ENCODE data around the gene SPSB1. TPM values are rescaled to one million over a fixed set of nuclear protein-coding genes. Genes with fewer than 3 reads are reported as not detected.
A peak's percentile ranks its signal among the peaks of the same experiment; 100 is the strongest.

The SPSB1 gene
- total and polyA plus RNA-seq, 9 donors: 4.4 to 11.2 (median 9.1) TPM

DNA sequence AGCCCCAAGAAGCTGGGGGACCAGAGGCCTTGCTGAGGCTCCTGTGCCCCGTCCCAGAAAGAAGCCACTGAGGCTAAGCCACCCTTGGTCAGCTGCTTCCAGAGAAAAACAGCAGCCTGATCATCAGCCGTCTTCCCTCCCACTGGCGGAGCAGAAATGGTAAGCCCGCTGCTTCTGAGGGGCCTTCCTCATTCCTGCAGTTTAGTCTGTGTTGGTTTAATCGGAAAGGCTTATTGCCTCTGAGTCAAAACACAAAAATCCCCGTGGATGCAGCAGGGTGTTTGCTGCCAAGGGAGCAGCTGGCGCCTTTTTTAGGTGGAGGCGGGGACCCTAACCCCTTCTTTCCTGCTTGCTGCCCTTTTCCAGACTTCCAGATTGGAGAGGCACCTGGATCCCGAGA lies 33.9 kb downstream of the SPSB1 start:
- no peaks in the 10 kb centered on the region for H3K27me3 ChIP-seq (ENCODE audit: control insufficient read depth, insufficient read depth, low read length)
- peak; percentile 75 for DNase-seq
- no peaks in the 10 kb centered on the region for H3K9me3 ChIP-seq (replicated peaks; ENCODE audit: control insufficient read depth, low read depth, low read length)
- WGBS (ENCODE audit: insufficient coverage): 13% methylated on average over 4 of the region's 9 CpGs
- H3K4me3 ChIP-seq (ENCODE audit: low read length): no peak overlapping the region
- peak overlapping the region; percentile 80 for H3K27ac ChIP-seq (ENCODE audit: low read length)
- H3K36me3 ChIP-seq (ENCODE audit: control insufficient read depth, insufficient read depth, low read length): peaks cover 3% of the 10 kb centered on the region
- peaks cover 32% of the 10 kb centered on the region for H3K4me1 ChIP-seq (ENCODE audit: control insufficient read depth, insufficient read depth, low read length)

DNA sequence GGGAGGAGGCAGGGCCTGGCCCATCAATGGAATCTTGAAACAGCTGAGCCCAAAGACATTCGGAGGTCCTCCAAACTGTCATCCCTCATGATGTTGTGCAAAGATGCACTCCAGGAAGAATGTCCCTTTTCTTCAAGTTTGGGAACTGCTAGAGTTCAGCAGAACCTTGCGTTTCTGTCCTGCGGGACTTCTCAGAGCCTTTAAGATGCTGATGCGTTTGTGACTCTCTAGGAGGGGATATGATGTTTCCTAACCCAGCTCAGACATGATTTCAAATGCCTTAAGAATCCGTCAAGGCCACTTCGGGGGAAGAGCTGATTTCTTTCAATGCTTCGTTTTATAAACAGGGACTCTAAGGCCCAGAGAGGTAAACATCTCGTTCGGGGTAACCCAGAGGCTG lies 35.5 kb downstream of the SPSB1 start:
- no peak for DNase-seq
- Histone ChIP-seq H3K36me3 (ENCODE audit: control insufficient read depth, insufficient read depth, low read length) (peaks cover 3% of the 10 kb centered on the region), H3K27ac (ENCODE audit: low read length) (no peak overlapping the region), H3K4me1 (ENCODE audit: control insufficient read depth, insufficient read depth, low read length) (peaks cover 37% of the 10 kb centered on the region), H3K9me3 (replicated peaks; ENCODE audit: control insufficient read depth, low read depth, low read length) (no peaks in the 10 kb centered on the region), H3K4me3 (ENCODE audit: low read length) (no peak overlapping the region), H3K27me3 (ENCODE audit: control insufficient read depth, insufficient read depth, low read length) (no peaks in the 10 kb centered on the region)
- 84% methylated on average over 7 of the region's 9 CpGs for WGBS (ENCODE audit: insufficient coverage)

DNA sequence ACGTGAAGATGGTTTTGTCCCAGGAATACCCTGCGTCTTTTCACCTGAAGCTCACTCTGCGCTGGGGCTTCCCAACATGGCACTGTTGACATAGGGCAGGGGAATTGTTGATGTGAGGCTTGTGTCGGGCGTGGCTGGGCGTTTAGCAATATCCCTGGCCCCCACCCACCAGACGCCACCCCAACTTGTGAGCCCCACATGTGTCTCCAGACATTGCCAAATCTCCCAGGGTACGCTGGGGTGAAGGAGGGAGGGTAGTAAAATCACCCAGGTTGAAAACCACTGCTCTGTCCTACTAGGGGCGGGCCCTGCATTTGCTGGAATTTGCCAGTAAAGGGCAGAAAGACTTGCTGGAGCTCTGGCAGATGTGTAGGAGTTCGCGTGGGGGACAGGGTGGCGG lies 36.0 kb downstream of the SPSB1 start:
- WGBS (ENCODE audit: insufficient coverage): 90% methylated on average over 8 of the region's 12 CpGs
- H3K27me3 ChIP-seq (ENCODE audit: control insufficient read depth, insufficient read depth, low read length): no peaks in the 10 kb centered on the region
- no peak overlapping the region for H3K27ac ChIP-seq (ENCODE audit: low read length)
- no peak overlapping the region for H3K4me3 ChIP-seq (ENCODE audit: low read length)
- no peaks in the 10 kb centered on the region for H3K9me3 ChIP-seq (replicated peaks; ENCODE audit: control insufficient read depth, low read depth, low read length)
- H3K4me1 ChIP-seq (ENCODE audit: control insufficient read depth, insufficient read depth, low read length): peaks cover 37% of the 10 kb centered on the region
- DNase-seq: no peak
- peaks cover 3% of the 10 kb centered on the region for H3K36me3 ChIP-seq (ENCODE audit: control insufficient read depth, insufficient read depth, low read length)

DNA sequence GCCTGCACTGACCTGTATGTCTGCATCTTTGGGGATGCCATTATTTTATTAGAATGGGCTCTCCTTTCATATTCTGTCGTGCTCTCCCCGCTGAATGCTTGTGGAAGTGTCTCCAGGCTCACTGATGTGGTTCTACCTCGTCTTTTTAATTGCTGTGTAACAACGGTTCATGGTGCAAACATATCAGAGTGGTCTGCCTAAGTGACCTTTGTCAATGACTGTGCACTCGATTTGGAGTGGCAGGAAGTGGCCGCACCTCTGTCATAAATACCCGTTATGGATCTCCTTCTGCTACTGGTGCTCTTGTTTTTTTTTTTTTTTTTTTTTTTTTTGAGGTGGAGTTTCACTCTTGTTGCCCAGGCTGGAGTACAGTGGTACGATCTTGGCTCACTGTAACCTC lies 38.3 kb downstream of the SPSB1 start:
- Histone ChIP-seq H3K36me3 (ENCODE audit: control insufficient read depth, insufficient read depth, low read length) (no peaks in the 10 kb centered on the region), H3K27me3 (ENCODE audit: control insufficient read depth, insufficient read depth, low read length) (no peaks in the 10 kb centered on the region)
- 72% methylated on average over 6 of the region's 8 CpGs for WGBS (ENCODE audit: insufficient coverage)

DNA sequence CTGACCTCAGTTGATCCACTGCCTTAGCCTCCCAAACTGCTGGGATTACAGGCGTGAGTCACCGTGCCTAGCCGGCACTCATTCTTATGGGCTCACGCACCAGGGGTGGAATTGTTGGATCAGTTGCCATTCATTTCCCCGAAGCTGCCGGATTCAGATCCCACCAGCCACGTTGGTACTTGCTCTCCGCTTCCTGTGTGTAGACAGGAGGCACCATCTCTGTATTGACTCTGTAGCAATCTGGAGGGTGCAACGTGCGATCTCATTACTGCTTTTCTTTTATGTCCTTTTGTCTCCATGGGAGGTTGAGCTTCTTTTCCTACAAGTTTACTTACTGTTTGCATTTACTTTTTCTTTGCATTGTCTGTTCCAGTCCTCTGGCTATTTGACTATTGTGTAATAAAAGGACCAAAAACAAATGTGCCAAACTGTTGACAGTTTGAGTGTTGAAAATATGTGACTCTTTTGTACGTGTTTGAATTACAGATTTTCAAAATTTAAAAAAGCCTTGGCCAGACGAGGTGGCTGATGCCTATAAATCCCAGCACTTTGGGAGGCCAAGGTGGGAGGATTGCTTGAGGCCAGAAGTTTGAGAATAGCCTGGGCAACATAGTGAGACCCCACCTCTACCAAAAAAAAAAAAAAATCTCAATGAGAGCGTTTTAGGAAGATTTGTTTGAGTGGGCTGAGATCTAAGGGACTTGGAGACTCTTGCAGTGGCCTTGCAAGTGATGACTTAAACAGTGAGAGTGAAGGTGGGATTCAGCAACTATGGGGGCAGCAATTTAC lies 39.1 kb downstream of the SPSB1 start:
- no peak overlapping the region for H3K27ac ChIP-seq (ENCODE audit: low read length)
- 80% methylated on average over 4 of the region's 13 CpGs for WGBS (ENCODE audit: insufficient coverage)
- H3K4me3 ChIP-seq (ENCODE audit: low read length): no peak overlapping the region
- no peaks in the 10 kb centered on the region for H3K36me3 ChIP-seq (ENCODE audit: control insufficient read depth, insufficient read depth, low read length)
- H3K9me3 ChIP-seq (replicated peaks; ENCODE audit: control insufficient read depth, low read depth, low read length): no peaks in the 10 kb centered on the region
- no peaks in the 10 kb centered on the region for H3K27me3 ChIP-seq (ENCODE audit: control insufficient read depth, insufficient read depth, low read length)
- peaks cover 15% of the 10 kb centered on the region for H3K4me1 ChIP-seq (ENCODE audit: control insufficient read depth, insufficient read depth, low read length)
- no peak for DNase-seq

More for the DNA sequence above, 38.3 kb downstream of the SPSB1 start:
- Histone ChIP-seq H3K27ac (ENCODE audit: low read length) (no peak overlapping the region), H3K9me3 (replicated peaks; ENCODE audit: control insufficient read depth, low read depth, low read length) (no peaks in the 10 kb centered on the region), H3K4me3 (ENCODE audit: low read length) (no peak overlapping the region), H3K4me1 (ENCODE audit: control insufficient read depth, insufficient read depth, low read length) (peaks cover 22% of the 10 kb centered on the region)
- no peak for DNase-seq

DNA sequence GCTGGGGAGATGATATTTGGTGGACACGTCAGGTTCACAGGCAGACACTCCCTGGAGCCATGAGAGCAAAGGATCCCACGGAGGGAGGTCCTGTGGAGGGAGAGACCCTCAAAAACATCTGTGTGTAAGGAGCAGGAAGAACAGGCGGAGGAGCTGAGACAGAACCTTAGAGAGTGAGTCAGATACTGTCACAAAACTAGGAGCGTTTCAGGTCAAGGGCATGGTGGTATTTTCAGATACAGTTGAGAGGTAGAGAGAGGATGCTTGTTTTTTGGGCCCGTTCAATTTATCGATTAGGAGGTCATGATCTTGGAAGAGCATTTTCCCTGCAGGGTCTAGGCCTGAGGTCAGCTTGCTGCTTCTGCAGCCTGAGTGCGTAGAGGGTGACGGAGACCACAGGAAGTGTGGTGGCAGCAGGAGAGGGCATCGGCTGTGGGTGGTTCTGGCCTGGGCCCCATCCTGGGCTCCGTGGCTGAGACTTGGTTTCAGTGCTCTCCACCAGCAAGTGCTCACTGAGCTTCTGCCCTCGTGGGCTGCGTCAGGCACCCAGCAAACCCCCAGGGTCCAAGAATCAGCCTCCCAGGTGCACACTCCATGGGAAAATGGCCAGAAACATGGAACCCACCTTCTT lies 39.9 kb downstream of the SPSB1 start:
- H3K4me1 ChIP-seq (ENCODE audit: control insufficient read depth, insufficient read depth, low read length): peaks cover 15% of the 10 kb centered on the region
- no peaks in the 10 kb centered on the region for H3K36me3 ChIP-seq (ENCODE audit: control insufficient read depth, insufficient read depth, low read length)
- no peak for DNase-seq
- 81% methylated on average over 12 of the region's 12 CpGs for WGBS (ENCODE audit: insufficient coverage)
- H3K27ac ChIP-seq (ENCODE audit: low read length): no peak overlapping the region
- no peaks in the 10 kb centered on the region for H3K27me3 ChIP-seq (ENCODE audit: control insufficient read depth, insufficient read depth, low read length)
- no peak overlapping the region for H3K4me3 ChIP-seq (ENCODE audit: low read length)
- H3K9me3 ChIP-seq (replicated peaks; ENCODE audit: control insufficient read depth, low read depth, low read length): no peaks in the 10 kb centered on the region

DNA sequence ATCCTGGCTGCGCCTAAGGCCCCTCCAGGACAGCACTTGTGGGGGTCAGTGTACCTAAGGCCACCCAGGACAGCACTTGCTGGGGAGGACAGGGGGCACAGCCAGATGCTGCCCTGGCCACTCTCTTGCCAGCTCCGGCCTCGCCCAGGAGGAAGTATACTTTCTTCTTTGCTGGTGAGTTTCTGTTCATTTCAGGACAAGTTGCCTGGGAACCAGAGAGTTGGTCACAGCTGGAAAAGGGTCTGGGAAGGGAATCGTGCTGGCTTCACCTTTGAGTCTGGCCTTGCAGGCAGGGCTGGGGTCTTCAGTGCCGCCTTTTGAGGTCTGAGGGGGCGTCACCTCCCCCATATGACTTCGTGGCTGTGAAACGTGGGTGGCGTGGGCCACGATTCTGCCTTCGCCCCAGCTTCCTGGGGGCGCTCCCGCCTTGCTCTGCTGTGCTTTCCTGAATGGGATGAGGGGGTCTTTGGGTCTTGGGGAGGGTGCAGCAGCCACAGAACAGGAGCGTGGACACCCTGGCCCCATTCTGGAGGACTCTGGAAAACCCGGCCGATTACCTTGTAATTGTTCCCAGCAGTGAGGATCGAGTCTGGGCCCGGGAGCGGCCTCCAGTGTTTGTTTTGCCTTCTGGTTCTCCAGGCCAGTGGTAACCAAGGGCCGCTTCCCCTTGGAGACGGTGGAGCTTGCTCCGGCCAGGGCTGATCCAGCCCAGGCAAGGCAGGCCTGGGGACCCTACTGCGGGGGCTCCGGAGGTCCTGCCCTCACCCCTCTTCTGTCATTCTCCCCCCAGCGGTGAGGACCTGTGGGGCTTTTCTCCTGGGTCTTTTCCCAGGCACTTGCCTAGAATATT lies 45.9 kb downstream of the SPSB1 start:
- Histone ChIP-seq H3K27me3 (ENCODE audit: control insufficient read depth, insufficient read depth, low read length) (peaks cover 2% of the 10 kb centered on the region), H3K4me3 (ENCODE audit: low read length) (no peak overlapping the region), H3K9me3 (replicated peaks; ENCODE audit: control insufficient read depth, low read depth, low read length) (peaks cover 3% of the 10 kb centered on the region), H3K36me3 (ENCODE audit: control insufficient read depth, insufficient read depth, low read length) (no peaks in the 10 kb centered on the region), H3K27ac (ENCODE audit: low read length) (peak overlapping the region; percentile 89), H3K4me1 (ENCODE audit: control insufficient read depth, insufficient read depth, low read length) (peaks cover 46% of the 10 kb centered on the region)
- peak; percentile 95 for DNase-seq
- 46% methylated on average over 11 of the region's 25 CpGs for WGBS (ENCODE audit: insufficient coverage)

DNA sequence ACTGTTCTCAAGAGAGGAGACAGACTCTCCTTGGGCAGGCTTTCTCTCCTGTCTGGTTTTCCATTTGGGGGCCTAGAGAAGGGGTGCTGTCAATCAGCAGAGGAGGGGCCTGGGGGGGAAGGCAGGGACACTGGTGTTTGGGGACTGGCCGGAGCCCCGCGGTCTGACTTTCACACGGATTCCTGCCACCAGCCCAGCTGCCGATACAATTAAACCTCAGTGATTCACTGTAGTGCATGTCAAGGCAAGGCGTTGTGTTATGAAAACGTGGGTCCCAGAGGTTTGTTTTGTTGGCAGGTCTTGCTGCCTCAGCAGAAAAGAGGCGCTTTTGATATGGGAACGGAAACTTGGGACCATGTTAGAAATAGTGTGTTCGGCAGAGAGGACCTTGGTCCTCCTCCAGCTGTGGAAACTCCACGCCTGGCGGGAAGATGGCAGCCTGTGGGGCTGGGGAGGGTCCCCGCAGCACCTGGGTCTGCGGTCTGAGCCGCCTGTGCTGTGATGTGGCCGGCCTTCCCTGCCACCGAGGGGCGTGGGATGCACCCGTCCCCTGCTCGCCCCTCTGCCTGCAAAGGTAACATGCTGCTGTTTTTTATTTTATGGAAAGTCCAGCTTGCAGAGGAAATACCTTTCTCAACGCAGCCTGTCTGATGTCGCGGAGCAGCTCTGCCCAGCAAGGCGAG lies 47.6 kb downstream of the SPSB1 start:
- H3K27ac ChIP-seq (ENCODE audit: low read length): peak overlapping the region; percentile 89
- no peak overlapping the region for H3K4me3 ChIP-seq (ENCODE audit: low read length)
- peaks cover 3% of the 10 kb centered on the region for H3K9me3 ChIP-seq (replicated peaks; ENCODE audit: control insufficient read depth, low read depth, low read length)
- peaks cover 3% of the 10 kb centered on the region for H3K27me3 ChIP-seq (ENCODE audit: control insufficient read depth, insufficient read depth, low read length)
- H3K36me3 ChIP-seq (ENCODE audit: control insufficient read depth, insufficient read depth, low read length): no peaks in the 10 kb centered on the region
- peak; percentile 92 for DNase-seq
- WGBS (ENCODE audit: insufficient coverage): 24% methylated on average over 21 of the region's 24 CpGs
- H3K4me1 ChIP-seq (ENCODE audit: control insufficient read depth, insufficient read depth, low read length): peaks cover 48% of the 10 kb centered on the region

DNA sequence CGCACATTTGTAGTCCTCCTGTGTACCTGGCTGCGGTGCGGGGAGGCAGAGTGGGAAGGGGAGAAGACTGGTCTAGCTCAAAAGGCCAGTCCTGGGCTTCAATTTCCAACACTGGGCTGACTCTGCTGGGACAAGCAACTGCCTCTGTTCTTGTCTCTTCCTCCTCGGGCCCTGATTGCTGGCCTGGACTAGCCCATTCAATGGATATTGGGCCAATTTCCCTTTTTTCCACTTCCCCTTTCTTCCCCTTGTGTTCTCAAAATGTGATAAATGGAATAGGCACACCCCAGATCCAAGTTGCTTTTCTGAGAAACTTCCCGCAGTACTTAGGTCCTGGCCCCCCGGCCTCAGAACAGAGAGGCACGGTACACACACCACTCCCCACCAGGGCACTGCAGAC lies 48.2 kb downstream of the SPSB1 start:
- Histone ChIP-seq H3K9me3 (replicated peaks; ENCODE audit: control insufficient read depth, low read depth, low read length) (peaks cover 3% of the 10 kb centered on the region), H3K4me3 (ENCODE audit: low read length) (no peak overlapping the region), H3K36me3 (ENCODE audit: control insufficient read depth, insufficient read depth, low read length) (no peaks in the 10 kb centered on the region), H3K4me1 (ENCODE audit: control insufficient read depth, insufficient read depth, low read length) (peaks cover 48% of the 10 kb centered on the region), H3K27ac (ENCODE audit: low read length) (peak overlapping the region; percentile 89), H3K27me3 (ENCODE audit: control insufficient read depth, insufficient read depth, low read length) (peaks cover 8% of the 10 kb centered on the region)
- peak; percentile 76 for DNase-seq
- 74% methylated on average over 3 of the region's 7 CpGs for whole genome bisulfite sequencing (ENCODE audit: insufficient coverage)
